ENCODE results near the gene GJB2.

GJB2 gene

GRCh38 chr13:20137875-20138274, 54.9 kb downstream of the GJB2 start:
- no peak for DNase-seq
